ENCODE data around the gene IQCE.

IQCE gene

GRCh38 chr7:2623698-2624014, 64.9 kb downstream of the IQCE start:
- no peak for DNase-seq (ENCODE audit: low read depth, low spot score)
- H3K4me3 ChIP-seq (ENCODE audit: low read length) = no peak overlapping the region

- no peak for DNase-seq (ENCODE audit: low read depth, low spot score)
- no peak overlapping the region for H3K4me3 ChIP-seq (ENCODE audit: low read length)
These were observed 65.6 kb downstream of the IQCE start for GRCh38 chr7:2624293-2624886.

GRCh38 chr7:2626498-2627117, 67.8 kb downstream of the IQCE start:
- DNase-seq (ENCODE audit: low read depth, low spot score) = no peak

GRCh38 chr7:2627258-2628129, 68.7 kb downstream of the IQCE start:
- no peak overlapping the region for H3K4me3 ChIP-seq (ENCODE audit: low read length)
- no peak for DNase-seq (ENCODE audit: low read depth, low spot score)

More at GRCh38 chr7:2626498-2627117, 67.8 kb downstream of the IQCE start:
- no peak overlapping the region for H3K4me3 ChIP-seq (ENCODE audit: low read length)

- DNase-seq (ENCODE audit: low read depth, low spot score) = no peak
- H3K4me3 ChIP-seq (ENCODE audit: low read length) = no peak overlapping the region
These were observed 69.3 kb downstream of the IQCE start for GRCh38 chr7:2628130-2628482.

GRCh38 chr7:2628891-2629290, 70.1 kb downstream of the IQCE start:
- H3K4me3 ChIP-seq (ENCODE audit: low read length) = no peak overlapping the region
- no peak for DNase-seq (ENCODE audit: low read depth, low spot score)

- H3K4me3 ChIP-seq (ENCODE audit: low read length) = no peak overlapping the region
- DNase-seq (ENCODE audit: low read depth, low spot score) = no peak
These were observed 71.2 kb downstream of the IQCE start for GRCh38 chr7:2629746-2630681.

GRCh38 chr7:2631946-2632732, 73.4 kb downstream of the IQCE start, which contains the start of gene TTYH3:
TSS of gene TTYH3 (plus strand) at chr7:2631986. CDS start at chr7:2632156, 170 bp downstream.
- peak within 1 kb of the TSS; percentile 85 for H3K4me3 ChIP-seq (ENCODE audit: low read length)

GRCh38 chr7:2632733-2633537, 74.2 kb downstream of the IQCE start:
- H3K4me3 ChIP-seq (ENCODE audit: low read length) = peak overlapping the region; percentile 85
- no peak for DNase-seq (ENCODE audit: low read depth, low spot score)

More at GRCh38 chr7:2631946-2632732, 73.4 kb downstream of the IQCE start, which contains the start of gene TTYH3:
- DNase-seq (ENCODE audit: low read depth, low spot score) = no peak

- no peak overlapping the region for H3K4me3 ChIP-seq (ENCODE audit: low read length)
- DNase-seq (ENCODE audit: low read depth, low spot score) = no peak
These were observed 74.9 kb downstream of the IQCE start for GRCh38 chr7:2633538-2634266.

GRCh38 chr7:2634267-2635145, 75.7 kb downstream of the IQCE start:
- no peak overlapping the region for H3K4me3 ChIP-seq (ENCODE audit: low read length)
- no peak for DNase-seq (ENCODE audit: low read depth, low spot score)

- no peak overlapping the region for H3K4me3 ChIP-seq (ENCODE audit: low read length)
- DNase-seq (ENCODE audit: low read depth, low spot score) = no peak
These were observed 76.4 kb downstream of the IQCE start for GRCh38 chr7:2635148-2635668.

- H3K4me3 ChIP-seq (ENCODE audit: low read length) = no peak overlapping the region
These were observed 77.3 kb downstream of the IQCE start for GRCh38 chr7:2635810-2636701.

GRCh38 chr7:2637066-2637471, 78.3 kb downstream of the IQCE start:
- H3K4me3 ChIP-seq (ENCODE audit: low read length) = no peak overlapping the region
- no peak for DNase-seq (ENCODE audit: low read depth, low spot score)

More at GRCh38 chr7:2635810-2636701, 77.3 kb downstream of the IQCE start:
- no peak for DNase-seq (ENCODE audit: low read depth, low spot score)
